HTERT RPE-1 (cell line): ENCODE data around the gene CYP27B1.
"Not testable (repeated sequence)": the region's sequence is repeated elsewhere in the genome, so short reads cannot be mapped to it uniquely, and the experiment has no call there.

Source experiments
- in situ Hi-C: fragments of 300-500 bp; cut with MboI; formaldehyde crosslinking; loops from 4 replicates; pipeline ENCODE4 v1.14.3; 2020; ENCODE audit warnings: low sequenced_read_pairs

CYP27B1 gene

GRCh38 chr12:57783861-57784260 is 17.0 kb upstream of the CYP27B1 start:
- in situ Hi-C loops: no loop called here

GRCh38 chr12:57783466-57783801 is 16.6 kb upstream of the CYP27B1 start:
- in situ Hi-C loops: no loop called here

GRCh38 chr12:57782608-57783465 is 16.0 kb upstream of the CYP27B1 start, which contains the start of gene TSFM:
TSFM (plus strand) TSS chr12:57782787; CDS start chr12:57782802, 15 bp downstream.
- in situ Hi-C loops: no loop called here

GRCh38 chr12:57782243-57782607 is 15.3 kb upstream of the CYP27B1 start:
- in situ Hi-C loops: no loop called here

GRCh38 chr12:57781801-57782200 is 14.9 kb upstream of the CYP27B1 start:
- in situ Hi-C loops: no loop called here

- in situ Hi-C loops: no loop called here
Measured at GRCh38 chr12:57781244-57781643, 14.4 kb upstream of the CYP27B1 start.

GRCh38 chr12:57780284-57780897 is 13.5 kb upstream of the CYP27B1 start:
- in situ Hi-C loops: no loop called here

GRCh38 chr12:57779736-57780135 is 12.9 kb upstream of the CYP27B1 start:
- in situ Hi-C loops: no loop called here

GRCh38 chr12:57777911-57778310 is 11.0 kb upstream of the CYP27B1 start:
- in situ Hi-C loops: no loop called here

GRCh38 chr12:57777367-57777766 is 10.5 kb upstream of the CYP27B1 start:
- in situ Hi-C loops: no loop called here

- in situ Hi-C loops: no loop called here
Measured at GRCh38 chr12:57776247-57776587, 9.3 kb upstream of the CYP27B1 start.

- in situ Hi-C loops: no loop called here
Measured at GRCh38 chr12:57775563-57776246, 8.8 kb upstream of the CYP27B1 start.

GRCh38 chr12:57775044-57775443 is 8.2 kb upstream of the CYP27B1 start:
- in situ Hi-C loops: no loop called here

- in situ Hi-C loops: not testable (repeated sequence)
Measured at GRCh38 chr12:57774634-57775033, 7.8 kb upstream of the CYP27B1 start.

GRCh38 chr12:57772429-57773322 is 5.8 kb upstream of the CYP27B1 start, which contains the start of gene EEF1AKMT3:
EEF1AKMT3 (plus strand) TSS chr12:57772614; CDS start chr12:57772725, 111 bp downstream.
- in situ Hi-C loops: no loop called here

GRCh38 chr12:57771873-57772428 is 5.1 kb upstream of the CYP27B1 start, which contains the start of gene METTL1:
METTL1 (minus strand) TSS chr12:57772105; CDS start chr12:57772083, 22 bp downstream.
- in situ Hi-C loops: no loop called here

GRCh38 chr12:57771236-57771872 is 4.5 kb upstream of the CYP27B1 start:
- in situ Hi-C loops: no loop called here

- in situ Hi-C loops: no loop called here
Measured at GRCh38 chr12:57770734-57771133, 3.9 kb upstream of the CYP27B1 start.

- in situ Hi-C loops: no loop called here
Measured at GRCh38 chr12:57769594-57769993, 2.7 kb upstream of the CYP27B1 start.

- in situ Hi-C loops: no loop called here
Measured at GRCh38 chr12:57767876-57768275, 998 bp upstream of the CYP27B1 start.
